HAP-1 (cell line): Measurements from ENCODE around the gene PTPN11.

Experiments used
- DNase-seq, 2 experiments: peaks; one replicate each; pipeline ENCODE4 v3.0.0-alpha.2; 2016 to 2020; ENCODE audit warnings: low spot score in 2 of 2
- H3K27me3 ChIP-seq: fragments of 250-450 bp; sonication (Bioruptor Pico); 2 replicates; pipeline ENCODE4 v1.5.1; 2020; ENCODE audit warnings: low read depth, mild to moderate bottlenecking, moderate library complexity
- H3K36me3 ChIP-seq: fragments of 250-450 bp; sonication (Bioruptor Pico); replicated peaks from 2 replicates; pipeline ENCODE4 v1.5.1; 2020; ENCODE audit warnings: mild to moderate bottlenecking
- H3K4me1 ChIP-seq: fragments of 250-450 bp; sonication (Bioruptor Pico); 2 replicates; pipeline ENCODE4 v1.5.1; 2020; ENCODE audit warnings: mild to moderate bottlenecking
- H3K4me3 ChIP-seq: fragments of 250-450 bp; sonication (Bioruptor Pico); 2 replicates; pipeline ENCODE4 v1.5.1; 2020; ENCODE audit warnings: mild to moderate bottlenecking, moderate library complexity
- H3K9me3 ChIP-seq: fragments of 250-450 bp; sonication (Bioruptor Pico); 2 replicates; pipeline ENCODE4 v1.5.1; 2020; ENCODE audit warnings: mild to moderate bottlenecking, moderate library complexity
- in situ Hi-C: fragments of 300-500 bp; cut with MboI; formaldehyde crosslinking; loops from 3 replicates; pipeline ENCODE4 v1.14.3; 2020; ENCODE audit warnings: low sequenced_read_pairs, inconsistent platforms, mixed read lengths

The PTPN11 gene

GRCh38 chr12:112480931-112481330, 62.2 kb downstream of the PTPN11 start:
- in situ Hi-C loops: no loop called here
- Histone ChIP-seq H3K36me3 (peaks cover 51% of the 10 kb centered on the region), H3K27me3 (no peaks in the 10 kb centered on the region), H3K9me3 (no peaks in the 10 kb centered on the region), H3K4me3 (no peak overlapping the region), H3K4me1 (no peaks in the 10 kb centered on the region)
- no peak for DNase-seq

GRCh38 chr12:112482733-112483132, 64.0 kb downstream of the PTPN11 start:
- in situ Hi-C loops: no loop called here
- Histone ChIP-seq H3K9me3 (no peaks in the 10 kb centered on the region), H3K4me3 (no peak overlapping the region), H3K4me1 (no peaks in the 10 kb centered on the region), H3K36me3 (peaks cover 61% of the 10 kb centered on the region), H3K27me3 (no peaks in the 10 kb centered on the region)
- no peak for DNase-seq

DNA sequence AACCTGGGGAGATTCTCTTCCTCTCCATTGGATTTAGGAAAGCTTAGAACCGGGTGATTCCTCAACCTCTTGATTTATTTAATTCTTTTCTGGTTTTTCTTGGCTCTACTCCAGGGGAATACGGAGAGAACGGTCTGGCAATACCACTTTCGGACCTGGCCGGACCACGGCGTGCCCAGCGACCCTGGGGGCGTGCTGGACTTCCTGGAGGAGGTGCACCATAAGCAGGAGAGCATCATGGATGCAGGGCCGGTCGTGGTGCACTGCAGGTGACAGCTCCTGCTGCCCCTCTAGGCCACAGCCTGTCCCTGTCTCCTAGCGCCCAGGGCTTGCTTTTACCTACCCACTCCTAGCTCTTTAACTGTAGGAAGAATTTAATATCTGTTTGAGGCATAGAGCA, 67.6 kb downstream of the PTPN11 start:
- H3K4me1 ChIP-seq: no peaks in the 10 kb centered on the region
- no peaks in the 10 kb centered on the region for H3K27me3 ChIP-seq
- no peak for DNase-seq
- H3K4me3 ChIP-seq: no peak overlapping the region
- no peaks in the 10 kb centered on the region for H3K9me3 ChIP-seq
- in situ Hi-C loops: no loop called here
- peaks cover 69% of the 10 kb centered on the region for H3K36me3 ChIP-seq

DNA sequence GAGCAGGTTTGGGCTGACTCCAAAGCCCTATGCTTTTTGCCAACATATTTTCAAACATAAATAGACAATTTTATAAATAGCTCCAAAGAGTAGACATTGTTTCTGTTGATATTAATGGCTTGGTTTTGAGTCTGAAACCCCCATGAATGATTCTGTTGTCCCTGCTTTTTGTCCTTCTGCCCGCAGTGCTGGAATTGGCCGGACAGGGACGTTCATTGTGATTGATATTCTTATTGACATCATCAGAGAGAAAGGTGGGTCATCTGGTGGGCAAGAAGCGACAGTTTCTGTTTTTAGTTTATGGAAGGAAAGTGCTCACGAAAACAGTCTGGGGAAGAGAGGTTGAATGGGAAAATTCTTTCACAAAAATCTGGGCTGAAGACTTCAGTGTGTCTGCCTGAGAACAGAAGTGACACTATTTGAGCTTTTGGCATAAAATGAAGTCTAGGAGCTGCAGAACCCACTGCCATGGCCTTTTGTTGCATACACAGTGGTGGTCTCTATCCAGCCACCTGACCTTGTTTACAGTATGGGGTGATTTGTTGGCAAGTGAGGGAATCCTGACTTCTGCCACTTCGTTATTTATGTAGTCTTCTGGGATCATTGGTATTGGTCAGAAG, 69.6 kb downstream of the PTPN11 start:
- Histone ChIP-seq H3K4me3 (no peak overlapping the region), H3K9me3 (no peaks in the 10 kb centered on the region), H3K4me1 (no peaks in the 10 kb centered on the region), H3K36me3 (peaks cover 54% of the 10 kb centered on the region), H3K27me3 (no peaks in the 10 kb centered on the region)
- in situ Hi-C loops: no loop called here
- no peak for DNase-seq

GRCh38 chr12:112489456-112489855, 70.7 kb downstream of the PTPN11 start:
- Histone ChIP-seq H3K4me1 (no peaks in the 10 kb centered on the region), H3K4me3 (no peak overlapping the region), H3K27me3 (no peaks in the 10 kb centered on the region), H3K36me3 (peaks cover 51% of the 10 kb centered on the region), H3K9me3 (no peaks in the 10 kb centered on the region)
- DNase-seq: no peak
- in situ Hi-C loops: no loop called here

- Histone ChIP-seq H3K9me3 (no peaks in the 10 kb centered on the region), H3K27me3 (no peaks in the 10 kb centered on the region), H3K36me3 (peaks cover 20% of the 10 kb centered on the region), H3K4me1 (no peaks in the 10 kb centered on the region), H3K4me3 (no peak overlapping the region)
- in situ Hi-C loops: no loop called here
- no peak for DNase-seq
Measured at GRCh38 chr12:112496496-112496895, 77.7 kb downstream of the PTPN11 start.

DNA sequence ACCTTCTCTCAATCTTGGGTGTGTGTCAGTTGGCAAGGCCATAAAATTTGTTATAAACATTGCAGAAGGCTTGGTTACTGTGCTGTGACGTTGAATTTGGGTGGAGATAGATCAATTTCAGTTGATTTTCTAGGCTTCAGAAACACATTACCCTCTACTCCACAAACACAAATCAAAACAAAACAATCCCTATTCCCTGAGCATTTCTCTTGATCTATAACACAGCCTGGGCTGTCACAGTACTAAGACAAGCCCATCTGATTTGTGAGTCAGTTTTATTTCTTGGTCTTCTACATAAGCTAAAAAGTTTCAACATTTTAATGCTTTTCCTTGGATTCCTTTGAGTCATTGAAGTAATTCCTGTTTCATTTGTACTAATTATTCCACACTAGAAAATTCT, 79.8 kb downstream of the PTPN11 start:
- in situ Hi-C loops: no loop called here
- no peaks in the 10 kb centered on the region for H3K27me3 ChIP-seq
- peaks cover 29% of the 10 kb centered on the region for H3K36me3 ChIP-seq
- H3K4me1 ChIP-seq: no peaks in the 10 kb centered on the region
- H3K9me3 ChIP-seq: no peaks in the 10 kb centered on the region
- H3K4me3 ChIP-seq: no peak overlapping the region
- DNase-seq: no peak

GRCh38 chr12:112503512-112503911, 84.8 kb downstream of the PTPN11 start:
- no peaks in the 10 kb centered on the region for H3K9me3 ChIP-seq
- peaks cover 53% of the 10 kb centered on the region for H3K36me3 ChIP-seq
- in situ Hi-C loops: no loop called here
- no peak overlapping the region for H3K4me3 ChIP-seq
- DNase-seq: no peak
- H3K27me3 ChIP-seq: no peaks in the 10 kb centered on the region
- H3K4me1 ChIP-seq: no peaks in the 10 kb centered on the region

- H3K27me3 ChIP-seq: no peaks in the 10 kb centered on the region
- no peak for DNase-seq
- H3K4me1 ChIP-seq: no peaks in the 10 kb centered on the region
- H3K36me3 ChIP-seq: peaks cover 53% of the 10 kb centered on the region
- H3K4me3 ChIP-seq: no peak overlapping the region
- H3K9me3 ChIP-seq: no peaks in the 10 kb centered on the region
- in situ Hi-C loops: no loop called here
Measured at GRCh38 chr12:112506513-112507166, 87.9 kb downstream of the PTPN11 start.

GRCh38 chr12:112513471-112513870, 94.7 kb downstream of the PTPN11 start:
- Histone ChIP-seq H3K9me3 (no peaks in the 10 kb centered on the region), H3K4me1 (peaks cover 29% of the 10 kb centered on the region), H3K36me3 (peaks cover 4% of the 10 kb centered on the region), H3K27me3 (no peaks in the 10 kb centered on the region), H3K4me3 (no peak overlapping the region)
- in situ Hi-C loops: no loop called here
- DNase-seq: peak; percentile 75 to 100

- Histone ChIP-seq H3K4me1 (peaks cover 37% of the 10 kb centered on the region), H3K4me3 (no peak overlapping the region), H3K9me3 (no peaks in the 10 kb centered on the region; the same call in 1 of the 2 replicates), H3K36me3 (peaks cover 4% of the 10 kb centered on the region), H3K27me3 (no peaks in the 10 kb centered on the region)
- no peak for DNase-seq
- in situ Hi-C loops: no loop called here
Measured at GRCh38 chr12:112514456-112514855, 95.7 kb downstream of the PTPN11 start.

- DNase-seq: no peak
- Histone ChIP-seq H3K9me3 (no peaks in the 10 kb centered on the region; the same call in 1 of the 2 replicates), H3K27me3 (no peaks in the 10 kb centered on the region), H3K4me3 (no peak overlapping the region), H3K4me1 (peaks cover 37% of the 10 kb centered on the region), H3K36me3 (no peaks in the 10 kb centered on the region)
- in situ Hi-C loops: loop anchor here (5.0 kb wide), 1 partner anchor 87 kb away; no protein-coding TSS in a partner anchor
Measured at GRCh38 chr12:112514926-112515642, 96.3 kb downstream of the PTPN11 start.

GRCh38 chr12:112515868-112516267, 97.1 kb downstream of the PTPN11 start:
- H3K9me3 ChIP-seq: no peaks in the 10 kb centered on the region; the same call in 1 of the 2 replicates
- in situ Hi-C loops: loop anchor here (5.0 kb wide), 1 partner anchor 86 kb away; no protein-coding TSS in a partner anchor
- H3K36me3 ChIP-seq: no peaks in the 10 kb centered on the region
- H3K4me3 ChIP-seq: no peak overlapping the region
- H3K27me3 ChIP-seq: no peaks in the 10 kb centered on the region
- peaks cover 37% of the 10 kb centered on the region for H3K4me1 ChIP-seq
- DNase-seq: no peak
